Measurements from ENCODE around the gene AGAP1. TPM values are rescaled to one million over a fixed set of nuclear protein-coding genes. Genes with fewer than 3 reads are reported as not detected.

AGAP1 gene
- total RNA-seq, 1 donor from 2014 or later = 18.3 TPM

GRCh38 chr2:235749121-235749770, 255.4 kb downstream of the AGAP1 start:
- H3K36me3 ChIP-seq (ENCODE audit: control insufficient read depth in 3 of 3, insufficient read depth in 3 of 3, low read length in 3 of 3) = peaks cover 13 to 14% (median 13%) of the 10 kb centered on the region in 3 donors
- H3K4me1 ChIP-seq (ENCODE audit: control insufficient read depth in 3 of 3, insufficient read depth in 3 of 3, low read length in 3 of 3) = peaks cover 0 to 18% (median 9%) of the 10 kb centered on the region in 3 donors
- no peaks in the 10 kb centered on the region for H3K9me3 ChIP-seq (ENCODE audit: control insufficient read depth in 3 of 3, low read length in 3 of 3)
- H3K4me3 ChIP-seq (ENCODE audit: low read length in 3 of 3) = no peak overlapping the region
- no peaks in the 10 kb centered on the region for H3K27me3 ChIP-seq (ENCODE audit: control insufficient read depth in 3 of 3, insufficient read depth in 3 of 3, low read length in 3 of 3)
- no peak overlapping the region for H3K27ac ChIP-seq (ENCODE audit: low read depth, low read length)
- peak overlapping the region in 1 of 3 donors; percentile 40 for H3K9ac ChIP-seq (ENCODE audit: low read depth in 1 of 3, low read length in 3 of 3)

- Histone ChIP-seq H3K4me1 (ENCODE audit: control insufficient read depth in 3 of 3, insufficient read depth in 3 of 3, low read length in 3 of 3) (peaks cover 0 to 18% (median 9%) of the 10 kb centered on the region in 3 donors), H3K27me3 (ENCODE audit: control insufficient read depth in 3 of 3, insufficient read depth in 3 of 3, low read length in 3 of 3) (no peaks in the 10 kb centered on the region), H3K9me3 (ENCODE audit: control insufficient read depth in 3 of 3, low read length in 3 of 3) (no peaks in the 10 kb centered on the region), H3K4me3 (ENCODE audit: low read length in 3 of 3) (no peak overlapping the region), H3K9ac (ENCODE audit: low read depth in 1 of 3, low read length in 3 of 3) (no peak overlapping the region), H3K27ac (ENCODE audit: low read depth, low read length) (no peak overlapping the region), H3K36me3 (ENCODE audit: control insufficient read depth in 3 of 3, insufficient read depth in 3 of 3, low read length in 3 of 3) (peaks cover 9 to 13% (median 12%) of the 10 kb centered on the region in 3 donors)
Measured at GRCh38 chr2:235749771-235750160, 255.9 kb downstream of the AGAP1 start.

- H3K9ac ChIP-seq (ENCODE audit: low read depth in 1 of 3, low read length in 3 of 3) = no peak overlapping the region
- H3K36me3 ChIP-seq (ENCODE audit: control insufficient read depth in 3 of 3, insufficient read depth in 3 of 3, low read length in 3 of 3) = peaks cover 10 to 16% (median 13%) of the 10 kb centered on the region in 3 donors
- H3K27ac ChIP-seq (ENCODE audit: low read depth, low read length) = no peak overlapping the region
- H3K9me3 ChIP-seq (ENCODE audit: control insufficient read depth in 3 of 3, low read length in 3 of 3) = no peaks in the 10 kb centered on the region
- peaks cover 0 to 11% (median 9%) of the 10 kb centered on the region in 3 donors for H3K4me1 ChIP-seq (ENCODE audit: control insufficient read depth in 3 of 3, insufficient read depth in 3 of 3, low read length in 3 of 3)
- H3K27me3 ChIP-seq (ENCODE audit: control insufficient read depth in 3 of 3, insufficient read depth in 3 of 3, low read length in 3 of 3) = no peaks in the 10 kb centered on the region
- H3K4me3 ChIP-seq (ENCODE audit: low read length in 3 of 3) = no peak overlapping the region
Measured at GRCh38 chr2:235752846-235753245, 259.0 kb downstream of the AGAP1 start.

GRCh38 chr2:235754357-235755207, 260.7 kb downstream of the AGAP1 start:
- no peak overlapping the region for H3K27ac ChIP-seq (ENCODE audit: low read depth, low read length)
- no peaks in the 10 kb centered on the region for H3K27me3 ChIP-seq (ENCODE audit: control insufficient read depth in 3 of 3, insufficient read depth in 3 of 3, low read length in 3 of 3)
- peaks cover 10 to 16% (median 13%) of the 10 kb centered on the region in 3 donors for H3K36me3 ChIP-seq (ENCODE audit: control insufficient read depth in 3 of 3, insufficient read depth in 3 of 3, low read length in 3 of 3)
- no peaks in the 10 kb centered on the region for H3K9me3 ChIP-seq (ENCODE audit: control insufficient read depth in 3 of 3, low read length in 3 of 3)
- H3K4me3 ChIP-seq (ENCODE audit: low read length in 3 of 3) = no peak overlapping the region
- H3K4me1 ChIP-seq (ENCODE audit: control insufficient read depth in 3 of 3, insufficient read depth in 3 of 3, low read length in 3 of 3) = peaks cover 0 to 4% (median 2%) of the 10 kb centered on the region in 3 donors
- H3K9ac ChIP-seq (ENCODE audit: low read depth in 1 of 3, low read length in 3 of 3) = no peak overlapping the region

GRCh38 chr2:235756491-235756890, 262.6 kb downstream of the AGAP1 start:
- Histone ChIP-seq H3K27me3 (ENCODE audit: control insufficient read depth in 3 of 3, insufficient read depth in 3 of 3, low read length in 3 of 3) (no peaks in the 10 kb centered on the region), H3K36me3 (ENCODE audit: control insufficient read depth in 3 of 3, insufficient read depth in 3 of 3, low read length in 3 of 3) (peaks cover 2 to 9% (median 5%) of the 10 kb centered on the region in 3 donors), H3K9ac (ENCODE audit: low read depth in 1 of 3, low read length in 3 of 3) (no peak overlapping the region), H3K4me1 (ENCODE audit: control insufficient read depth in 3 of 3, insufficient read depth in 3 of 3, low read length in 3 of 3) (no peaks in the 10 kb centered on the region), H3K9me3 (ENCODE audit: control insufficient read depth in 3 of 3, low read length in 3 of 3) (no peaks in the 10 kb centered on the region), H3K27ac (ENCODE audit: low read depth, low read length) (no peak overlapping the region), H3K4me3 (ENCODE audit: low read length in 3 of 3) (no peak overlapping the region)

- no peaks in the 10 kb centered on the region for H3K27me3 ChIP-seq (ENCODE audit: control insufficient read depth in 3 of 3, insufficient read depth in 3 of 3, low read length in 3 of 3)
- H3K36me3 ChIP-seq (ENCODE audit: control insufficient read depth in 3 of 3, insufficient read depth in 3 of 3, low read length in 3 of 3) = peaks cover 0 to 8% (median 0%) of the 10 kb centered on the region in 3 donors
- no peak overlapping the region for H3K4me3 ChIP-seq (ENCODE audit: low read length in 3 of 3)
- no peak overlapping the region for H3K27ac ChIP-seq (ENCODE audit: low read depth, low read length)
- no peaks in the 10 kb centered on the region for H3K4me1 ChIP-seq (ENCODE audit: control insufficient read depth in 3 of 3, insufficient read depth in 3 of 3, low read length in 3 of 3)
- H3K9me3 ChIP-seq (ENCODE audit: control insufficient read depth in 3 of 3, low read length in 3 of 3) = no peaks in the 10 kb centered on the region
- H3K9ac ChIP-seq (ENCODE audit: low read depth in 1 of 3, low read length in 3 of 3) = no peak overlapping the region
Measured at GRCh38 chr2:235757212-235757611, 263.4 kb downstream of the AGAP1 start.

- H3K4me1 ChIP-seq (ENCODE audit: control insufficient read depth in 3 of 3, insufficient read depth in 3 of 3, low read length in 3 of 3) = no peaks in the 10 kb centered on the region
- H3K36me3 ChIP-seq (ENCODE audit: control insufficient read depth in 3 of 3, insufficient read depth in 3 of 3, low read length in 3 of 3) = peaks cover 0 to 8% (median 0%) of the 10 kb centered on the region in 3 donors
- no peaks in the 10 kb centered on the region for H3K9me3 ChIP-seq (ENCODE audit: control insufficient read depth in 3 of 3, low read length in 3 of 3)
- no peak overlapping the region for H3K27ac ChIP-seq (ENCODE audit: low read depth, low read length)
- no peaks in the 10 kb centered on the region for H3K27me3 ChIP-seq (ENCODE audit: control insufficient read depth in 3 of 3, insufficient read depth in 3 of 3, low read length in 3 of 3)
- H3K4me3 ChIP-seq (ENCODE audit: low read length in 3 of 3) = no peak overlapping the region
- no peak overlapping the region for H3K9ac ChIP-seq (ENCODE audit: low read depth in 1 of 3, low read length in 3 of 3)
Measured at GRCh38 chr2:235757640-235758039, 263.8 kb downstream of the AGAP1 start.

- Histone ChIP-seq H3K27ac (ENCODE audit: low read depth, low read length) (no peak overlapping the region), H3K4me3 (ENCODE audit: low read length in 3 of 3) (no peak overlapping the region), H3K36me3 (ENCODE audit: control insufficient read depth in 3 of 3, insufficient read depth in 3 of 3, low read length in 3 of 3) (peaks cover 0 to 4% (median 4%) of the 10 kb centered on the region in 3 donors), H3K4me1 (ENCODE audit: control insufficient read depth in 3 of 3, insufficient read depth in 3 of 3, low read length in 3 of 3) (no peaks in the 10 kb centered on the region), H3K9me3 (ENCODE audit: control insufficient read depth in 3 of 3, low read length in 3 of 3) (no peaks in the 10 kb centered on the region), H3K27me3 (ENCODE audit: control insufficient read depth in 3 of 3, insufficient read depth in 3 of 3, low read length in 3 of 3) (no peaks in the 10 kb centered on the region), H3K9ac (ENCODE audit: low read depth in 1 of 3, low read length in 3 of 3) (no peak overlapping the region)
Measured at GRCh38 chr2:235762832-235763598, 269.2 kb downstream of the AGAP1 start.

GRCh38 chr2:235763816-235764215, 270.0 kb downstream of the AGAP1 start:
- H3K9me3 ChIP-seq (ENCODE audit: control insufficient read depth in 3 of 3, low read length in 3 of 3) = no peaks in the 10 kb centered on the region
- no peak overlapping the region for H3K27ac ChIP-seq (ENCODE audit: low read depth, low read length)
- H3K4me3 ChIP-seq (ENCODE audit: low read length in 3 of 3) = no peak overlapping the region
- H3K27me3 ChIP-seq (ENCODE audit: control insufficient read depth in 3 of 3, insufficient read depth in 3 of 3, low read length in 3 of 3) = no peaks in the 10 kb centered on the region
- no peak overlapping the region for H3K9ac ChIP-seq (ENCODE audit: low read depth in 1 of 3, low read length in 3 of 3)
- H3K4me1 ChIP-seq (ENCODE audit: control insufficient read depth in 3 of 3, insufficient read depth in 3 of 3, low read length in 3 of 3) = no peaks in the 10 kb centered on the region
- H3K36me3 ChIP-seq (ENCODE audit: control insufficient read depth in 3 of 3, insufficient read depth in 3 of 3, low read length in 3 of 3) = peaks cover 0 to 4% (median 4%) of the 10 kb centered on the region in 3 donors

All from skeletal muscle tissue (tissue), 4 donors.